HG03378 (cell line): ENCODE results near the gene VIPAS39.
A peak's percentile ranks its signal among the peaks of the same experiment; 100 is the strongest.

Experiments
- ATAC-seq: cut with Tn5 transposase; IDR thresholded peaks from one replicate; pipeline ENCODE4 v1.9.1; 2021; ENCODE audit warnings: mild to moderate bottlenecking, moderate library complexity; ENCODE audit not compliant: unreplicated experiment

Gene VIPAS39

DNA sequence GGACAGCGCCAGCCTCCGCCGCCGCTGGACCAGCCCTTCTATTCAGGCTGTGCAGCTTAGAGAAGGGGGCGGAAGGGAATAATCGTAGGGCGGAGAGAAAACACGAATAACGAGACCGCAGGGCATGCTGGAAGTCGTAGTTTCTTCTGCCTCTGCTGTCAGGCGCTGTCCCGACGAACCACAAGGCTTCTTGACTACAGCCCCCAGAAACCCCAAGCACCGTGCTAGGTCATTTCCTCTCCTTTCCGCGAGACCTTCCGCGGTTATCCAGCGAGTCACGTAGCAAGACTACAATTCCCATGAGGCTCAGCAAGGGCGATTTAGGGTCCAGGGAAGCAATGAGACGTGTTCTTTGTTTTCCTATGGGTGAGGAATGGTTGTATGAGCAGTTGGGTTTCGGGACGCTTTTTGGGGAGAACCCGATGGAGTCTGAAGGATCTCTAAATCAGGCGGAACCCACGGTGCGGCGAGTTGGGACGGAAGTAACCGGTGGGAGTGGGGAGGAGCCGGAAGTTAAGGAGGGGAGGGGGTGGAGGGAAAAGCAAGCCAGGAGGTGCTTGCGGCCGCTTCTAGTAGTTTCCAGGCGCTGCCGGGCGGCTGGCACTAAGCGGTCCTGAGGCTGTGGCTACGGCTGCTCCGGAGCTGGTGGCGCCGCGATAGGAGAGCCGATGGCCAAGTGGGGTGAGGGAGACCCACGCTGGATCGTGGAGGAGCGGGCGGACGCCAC lies at the start of gene VIPAS39, which contains the start of gene AHSA1:
Gene VIPAS39 (minus strand): TSS at position 80 of the 727 bp plus-strand sequence. CDS start 3,499 bp downstream, outside the sequence.
Gene AHSA1 (plus strand): TSS at position 572 of the 727 bp plus-strand sequence. CDS start 97 bp downstream, at position 669.
- peak; percentile 91 for ATAC-seq

DNA sequence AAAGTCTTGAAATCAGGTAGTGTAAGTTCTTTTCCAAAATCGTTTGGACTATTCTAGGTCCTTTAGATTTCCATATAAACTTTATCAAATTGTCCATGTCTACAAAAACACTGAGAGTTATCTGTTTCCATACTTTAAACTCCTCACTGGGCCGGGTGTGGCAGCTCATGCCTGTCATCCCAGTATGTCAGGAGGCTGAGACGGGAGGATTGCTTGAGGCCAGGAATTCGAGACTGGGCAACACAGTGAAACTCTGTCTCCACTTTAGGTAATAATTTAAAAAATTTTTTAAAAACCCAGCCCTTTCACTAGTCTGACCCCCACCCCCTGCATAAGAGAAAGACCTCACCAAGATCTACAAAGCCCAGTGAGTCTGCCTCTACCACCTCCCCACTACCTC lies 47.6 kb upstream of the VIPAS39 start:
- no peak for ATAC-seq

DNA sequence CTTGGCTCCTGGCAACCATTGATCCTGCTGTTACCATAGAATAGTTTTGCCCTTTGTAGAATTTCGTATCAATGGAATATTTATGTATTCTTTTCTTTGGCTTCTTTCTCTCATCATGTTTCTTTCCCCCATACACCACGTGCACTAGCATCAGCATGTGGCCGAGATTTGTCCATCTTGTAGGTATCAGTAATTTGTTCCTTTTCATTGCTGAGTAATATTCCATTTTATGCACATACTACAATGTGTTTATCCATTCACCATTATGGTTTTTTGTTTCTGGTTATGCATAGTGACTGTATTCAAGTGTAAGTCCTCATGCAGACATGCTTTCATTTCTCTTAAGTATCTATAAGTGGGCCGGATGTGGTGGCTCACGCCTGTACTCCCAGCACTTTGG lies 45.7 kb upstream of the VIPAS39 start:
- ATAC-seq = no peak

DNA sequence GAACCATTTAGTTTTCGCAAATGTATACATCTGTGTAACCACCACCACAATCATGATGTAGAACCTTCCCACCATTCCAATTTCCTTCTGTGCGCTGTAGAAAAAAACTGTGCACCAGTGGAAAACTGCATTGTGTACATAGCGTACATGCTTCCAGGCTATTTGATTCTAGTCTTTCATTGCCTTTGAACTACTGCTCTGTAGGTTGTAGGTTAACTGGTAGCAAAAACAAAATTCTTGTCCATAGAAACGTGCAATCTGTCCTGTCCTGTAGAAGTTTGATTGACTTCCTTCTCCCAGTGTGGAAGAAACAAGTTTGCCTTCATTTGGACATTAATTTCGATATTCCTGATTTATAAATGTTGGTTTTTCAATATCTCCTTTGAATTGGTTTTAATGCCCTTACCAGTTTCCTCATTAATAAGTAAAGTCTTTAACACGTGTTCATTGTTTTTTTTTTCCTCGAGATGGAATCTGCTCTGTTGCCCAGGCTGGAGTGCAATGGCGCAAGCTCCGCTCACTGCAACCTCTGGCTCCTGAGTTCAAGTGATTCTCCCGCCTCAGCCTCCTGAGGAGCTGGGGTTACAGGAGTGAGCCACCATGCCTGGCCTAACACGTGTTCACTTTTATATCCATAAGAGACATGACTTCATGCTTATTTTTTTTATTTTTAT lies 44.8 kb upstream of the VIPAS39 start:
- no peak for ATAC-seq

DNA sequence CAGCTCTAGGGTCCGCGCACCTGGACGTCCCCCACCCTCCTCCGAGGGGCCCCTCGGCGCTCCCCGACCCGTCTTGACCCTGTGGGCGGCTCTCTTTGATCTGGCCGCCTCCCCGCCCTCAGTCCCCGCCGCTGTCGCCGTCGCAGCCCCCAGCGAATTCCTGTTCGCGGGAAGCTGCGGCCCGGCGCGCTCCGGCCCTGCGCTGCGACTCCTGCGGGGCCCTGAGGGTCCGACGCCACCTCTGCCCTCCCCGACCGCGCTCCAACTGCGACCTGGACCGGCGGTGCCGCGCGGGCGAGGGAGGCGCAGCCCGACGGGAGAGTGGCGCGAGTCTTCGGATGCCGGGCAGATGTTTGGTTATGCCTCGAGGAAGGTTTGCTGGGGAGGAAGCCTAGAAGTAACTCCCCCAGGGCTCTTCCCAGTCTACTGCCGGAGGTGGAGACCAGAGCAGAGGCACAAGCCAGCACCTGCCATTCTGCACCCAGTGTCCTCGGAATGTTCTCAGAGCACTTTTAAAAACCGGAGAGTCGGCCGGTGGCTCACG lies 41.7 kb upstream of the VIPAS39 start:
- no peak for ATAC-seq

DNA sequence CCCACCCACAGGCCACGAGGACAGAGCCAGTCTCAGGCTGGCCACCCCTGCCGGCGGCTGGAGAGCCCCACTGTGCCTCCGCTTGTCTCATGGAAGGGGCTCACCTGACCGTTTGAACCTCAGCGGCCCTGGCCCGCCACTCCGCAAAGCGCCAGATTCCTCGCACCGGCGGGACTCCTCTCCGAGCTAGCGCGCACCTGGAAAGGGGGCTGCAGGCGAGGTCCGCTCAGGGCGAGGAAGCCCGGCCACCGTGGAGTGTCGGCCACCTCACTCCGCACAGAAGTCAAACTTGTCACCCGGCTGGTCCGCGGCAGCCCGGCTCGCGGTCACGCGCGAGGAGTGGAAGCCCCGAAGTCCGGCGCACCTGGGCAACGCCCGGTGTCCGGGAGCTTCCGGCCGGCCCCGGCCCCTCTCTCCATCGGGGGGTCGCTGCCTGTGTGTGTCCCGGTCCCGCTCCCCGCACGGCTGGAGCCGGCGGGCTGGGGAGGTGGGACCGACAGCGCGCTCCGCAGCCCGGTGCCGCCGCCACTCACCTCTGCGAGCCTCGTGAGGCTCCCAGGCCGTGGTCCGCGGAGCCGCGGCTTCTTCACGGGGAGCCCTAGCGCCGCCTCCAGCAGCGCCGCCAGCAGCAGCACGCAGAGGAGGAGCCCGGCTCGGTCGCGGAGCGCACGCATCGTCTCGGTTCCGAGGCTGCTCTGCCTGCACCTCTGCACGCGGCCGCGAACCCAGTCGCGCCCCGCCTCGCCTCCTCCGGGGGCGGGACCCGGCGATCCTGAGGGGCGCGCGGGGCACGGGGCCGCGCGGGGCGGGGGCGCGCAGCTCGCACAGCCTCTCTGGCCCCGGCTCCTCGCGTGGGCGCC lies 40.9 kb upstream of the VIPAS39 start, which contains the start of gene ISM2:
Gene ISM2 (minus strand): TSS at position 697 of the 860 bp plus-strand sequence. CDS start 23 bp downstream, at position 674.
- ATAC-seq = no peak

DNA sequence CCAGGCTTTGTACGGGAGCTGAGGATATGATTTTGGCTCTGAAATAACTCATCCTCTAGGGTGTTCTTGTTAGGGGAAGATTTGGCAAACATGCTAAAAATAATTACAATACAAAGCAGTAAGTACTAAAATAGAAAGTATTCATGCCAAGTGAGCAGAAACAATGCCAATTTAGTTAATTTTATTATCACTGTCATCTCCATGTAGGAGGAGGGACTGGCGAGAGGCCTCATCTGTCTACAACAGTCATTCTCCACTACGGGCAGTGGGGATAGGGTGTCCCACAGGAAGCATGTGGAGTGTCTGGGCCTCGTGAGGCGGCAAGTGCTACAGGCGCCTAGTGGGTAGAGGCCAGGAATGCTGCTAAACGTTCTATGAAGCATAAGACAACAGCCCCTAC lies 37.9 kb upstream of the VIPAS39 start:
- no peak for ATAC-seq

DNA sequence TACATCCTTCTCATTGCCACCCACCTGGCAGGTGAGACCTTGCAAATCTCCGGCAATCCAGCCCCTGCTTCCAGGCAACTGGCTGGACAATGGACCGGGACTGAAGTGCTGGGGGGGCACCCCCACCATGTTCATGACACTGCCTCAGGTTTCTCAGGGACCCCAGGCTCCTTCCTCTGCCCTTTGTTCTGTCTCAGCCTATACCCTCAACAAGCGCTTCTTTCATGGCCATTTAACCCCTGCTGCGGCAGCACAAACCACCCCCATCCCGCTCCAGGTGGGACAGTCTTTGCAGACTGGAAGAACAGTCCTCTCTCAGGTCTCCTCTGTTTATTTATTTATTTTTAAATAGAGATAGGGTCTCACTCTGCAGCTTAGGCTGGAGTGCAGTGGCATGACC lies 33.7 kb upstream of the VIPAS39 start:
- ATAC-seq = no peak

DNA sequence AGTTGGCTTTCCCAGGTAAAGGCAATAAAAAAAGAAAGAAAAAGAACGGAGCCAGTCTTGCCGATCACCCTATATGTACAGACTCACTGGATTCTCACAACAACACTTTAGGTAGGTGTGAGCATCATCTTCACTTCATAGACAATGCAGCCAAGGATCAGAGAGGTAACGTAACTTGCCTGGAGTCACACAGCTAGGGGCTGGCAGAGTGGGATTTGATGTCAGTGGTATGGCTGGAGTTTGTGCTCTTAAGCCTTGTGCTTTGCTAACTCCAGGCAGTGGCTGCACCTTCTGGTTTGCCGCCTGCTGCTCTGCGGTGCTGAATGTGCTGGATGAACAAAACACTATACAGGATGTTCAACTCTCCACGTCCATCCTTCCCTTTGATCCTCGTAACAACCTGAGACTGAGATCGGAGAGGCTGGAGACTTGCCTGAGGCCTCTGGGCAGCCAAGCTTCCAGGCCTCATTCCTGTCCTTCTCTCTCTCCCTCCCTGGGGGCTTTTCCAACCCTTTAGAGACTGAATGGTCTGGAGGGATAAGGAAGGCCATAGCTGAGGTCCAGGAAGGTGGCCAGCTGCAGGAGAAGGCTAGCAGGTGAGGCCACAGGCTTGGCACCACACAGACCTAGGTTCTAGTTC lies 33.1 kb upstream of the VIPAS39 start:
- ATAC-seq = no peak

DNA sequence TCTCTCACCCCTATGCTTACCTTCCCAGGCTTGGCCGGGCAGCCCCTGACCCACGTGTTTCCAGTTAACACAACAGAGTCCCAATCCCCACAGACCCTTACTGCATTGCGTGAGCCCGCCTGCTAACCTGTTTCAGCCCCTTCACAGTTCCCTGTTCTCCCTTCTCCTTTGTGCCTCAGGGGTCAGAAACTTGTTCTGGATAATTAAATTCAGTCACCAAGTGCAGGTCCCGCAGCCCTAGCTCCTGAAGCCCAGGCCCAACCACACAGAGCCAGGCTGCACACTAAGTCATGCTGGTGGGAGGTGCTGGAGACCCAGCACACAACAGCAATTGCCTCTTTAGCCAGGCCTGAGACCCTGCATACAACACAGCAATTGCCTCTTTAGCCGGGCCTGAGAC lies 31.6 kb upstream of the VIPAS39 start:
- ATAC-seq = no peak

DNA sequence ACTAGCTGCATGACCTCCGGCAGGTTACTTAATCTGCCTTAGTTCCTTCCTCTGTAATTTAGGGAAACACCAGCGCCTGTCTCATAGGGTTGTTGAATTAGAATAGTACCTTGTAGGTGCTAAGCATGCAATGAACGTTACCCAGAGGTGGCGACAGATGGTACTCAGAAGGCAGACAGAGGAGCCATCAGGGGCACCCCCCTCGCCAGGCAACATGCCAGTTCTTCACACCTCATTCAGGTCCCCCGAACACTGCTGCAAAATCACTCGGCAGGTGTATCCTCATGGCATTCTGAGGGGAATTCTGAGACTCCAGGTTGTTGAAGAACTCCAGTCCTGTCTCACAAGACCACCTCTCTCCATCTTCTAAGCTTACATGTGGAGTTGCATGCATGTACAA lies 31.2 kb upstream of the VIPAS39 start:
- ATAC-seq = no peak

DNA sequence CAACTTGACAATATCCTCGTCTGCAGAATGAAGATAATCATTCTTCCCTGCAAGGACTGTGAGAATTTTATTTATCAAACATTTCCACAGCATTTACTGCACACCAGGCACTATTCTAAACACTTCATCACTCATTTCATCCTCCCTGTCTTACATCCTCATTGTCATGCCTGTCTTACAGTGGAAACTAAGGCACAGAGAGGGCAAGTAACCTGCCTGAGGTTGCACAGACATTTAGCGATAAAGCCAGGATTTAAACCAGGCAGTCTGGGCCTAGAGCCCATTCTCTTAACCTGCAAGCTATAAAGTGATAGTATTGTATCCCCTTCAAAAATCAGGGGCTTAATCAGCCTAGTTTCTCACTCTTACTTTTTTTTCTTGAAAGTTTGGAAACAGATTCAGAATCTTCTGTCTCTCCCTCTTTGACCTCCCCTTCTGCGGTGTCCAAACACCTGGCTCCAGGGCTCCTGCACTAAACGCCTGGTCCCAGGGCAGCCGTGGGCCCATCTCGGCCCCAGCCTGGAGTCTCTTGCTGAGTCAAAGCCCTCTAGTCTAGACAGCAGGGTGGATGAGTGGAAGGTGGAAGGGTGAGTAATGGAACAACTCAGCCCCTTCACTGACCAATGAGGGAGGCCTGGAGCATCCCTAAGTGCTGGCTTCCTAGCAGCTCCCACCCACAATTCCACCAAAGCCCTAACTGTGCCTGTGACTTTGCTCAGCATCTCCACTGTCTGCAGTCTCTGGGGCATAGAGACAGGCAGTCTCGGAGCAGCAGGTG lies 28.7 kb upstream of the VIPAS39 start:
- no peak for ATAC-seq

DNA sequence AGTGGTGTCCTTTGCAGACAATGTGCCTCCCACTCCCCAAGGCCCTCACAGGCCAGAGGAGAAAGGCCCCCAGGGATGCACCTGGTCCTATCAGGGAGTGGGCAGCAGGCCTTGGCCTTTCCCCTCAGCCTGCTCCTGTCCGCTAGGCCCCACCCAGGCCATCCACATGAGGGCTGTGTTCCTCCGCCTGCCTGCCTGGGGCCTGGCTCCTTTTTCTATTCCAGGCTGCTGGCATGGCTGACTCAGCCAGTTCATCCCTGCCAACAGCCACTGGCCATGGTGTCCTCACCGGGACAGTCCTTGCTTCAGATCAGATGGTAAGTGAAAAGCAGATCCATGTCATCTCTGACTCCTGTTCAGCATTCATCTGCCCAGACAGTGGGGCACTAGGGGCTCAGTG lies 27.9 kb upstream of the VIPAS39 start:
- no peak for ATAC-seq

DNA sequence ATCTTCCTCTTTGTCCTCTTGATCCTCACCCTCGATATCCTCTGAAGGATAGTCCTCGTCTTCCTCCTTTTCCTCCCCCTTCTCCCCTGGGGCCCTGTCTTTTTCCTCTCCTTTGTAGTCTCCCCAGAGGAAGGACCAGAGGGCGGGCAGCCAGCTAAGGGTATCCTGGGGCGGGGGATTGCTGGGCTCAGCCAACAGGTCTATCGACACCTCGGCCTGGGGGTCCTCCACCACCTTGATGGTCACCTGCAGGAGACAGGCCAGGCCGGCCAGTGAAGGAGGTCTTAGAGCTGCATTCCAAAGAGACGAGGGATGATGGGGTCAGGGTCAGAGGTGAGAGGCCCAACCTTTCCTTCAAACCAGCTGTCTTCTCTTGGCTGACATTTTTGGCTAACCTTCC lies 25.0 kb upstream of the VIPAS39 start:
- ATAC-seq = no peak

DNA sequence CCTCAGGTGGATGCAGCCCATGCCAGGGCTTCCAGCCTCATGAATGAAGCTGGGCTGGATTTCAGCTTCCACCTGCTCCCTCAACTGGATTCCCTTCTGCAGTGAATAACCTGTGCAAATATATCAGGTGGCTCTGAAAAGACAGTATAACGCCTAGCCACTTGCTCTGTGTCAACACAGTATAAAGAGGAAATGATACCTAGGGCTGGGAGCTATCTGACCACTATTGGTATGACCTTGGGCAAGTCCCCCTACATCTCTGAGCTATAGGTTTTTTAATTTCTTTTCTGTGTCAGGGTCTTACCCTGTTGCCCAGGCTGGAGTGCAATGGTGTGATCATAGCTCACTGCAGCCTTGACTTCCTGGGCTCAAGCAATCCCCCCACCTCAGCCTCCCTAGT lies 21.4 kb upstream of the VIPAS39 start:
- peak; percentile 89 for ATAC-seq

DNA sequence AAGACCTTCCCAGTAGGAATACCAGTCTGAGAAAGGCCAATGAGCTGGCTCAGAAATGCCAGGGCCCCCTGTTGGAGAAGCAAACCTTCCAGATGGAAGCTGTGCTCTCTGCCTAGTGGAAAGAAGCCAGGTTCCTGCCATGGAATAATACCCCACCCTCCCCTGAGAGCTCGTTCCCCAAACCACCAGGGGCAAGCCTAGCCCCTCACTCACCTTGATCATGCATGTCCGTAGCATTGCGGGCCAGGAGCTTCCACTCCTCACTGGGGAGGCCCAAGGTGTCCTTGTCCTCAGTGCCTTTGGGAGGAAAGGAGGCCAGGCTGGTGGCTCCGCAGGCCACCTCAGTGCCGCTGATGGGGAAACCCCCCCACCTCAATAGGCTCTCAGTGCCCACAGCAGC lies 20.6 kb upstream of the VIPAS39 start:
- no peak for ATAC-seq

DNA sequence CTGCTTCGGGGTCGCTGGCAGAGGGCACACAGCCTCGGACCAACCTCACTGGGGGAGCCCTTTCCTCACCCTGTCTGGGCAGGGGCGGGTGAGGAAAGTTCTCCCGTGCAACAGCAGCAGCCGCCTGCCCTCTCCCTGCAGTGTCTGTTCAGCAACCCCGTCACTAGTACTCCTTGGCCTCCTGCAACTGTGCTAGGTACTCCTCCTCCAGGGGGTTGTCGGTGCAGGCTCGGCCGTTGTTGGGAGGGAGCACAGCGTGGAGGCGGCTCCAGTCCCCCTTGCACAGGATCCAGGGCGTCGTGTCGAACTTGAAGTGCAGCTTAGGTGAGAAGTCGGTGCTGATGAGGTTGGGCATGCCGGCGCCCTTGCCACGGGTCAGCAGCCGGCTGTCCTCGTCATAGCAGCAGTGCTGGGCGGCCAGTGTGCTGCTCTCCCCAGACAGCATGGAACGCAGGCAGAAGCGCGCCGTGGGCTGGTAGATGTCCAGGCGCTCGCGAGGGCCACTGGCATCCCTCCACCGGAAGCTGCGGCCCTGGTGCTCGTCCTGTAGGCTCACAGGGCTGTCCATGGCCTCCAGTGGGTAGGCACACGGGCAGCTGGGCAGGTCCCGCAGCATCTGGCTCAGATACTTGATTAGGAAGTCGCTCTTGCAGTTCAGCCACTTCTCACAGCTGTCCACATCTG lies 18.2 kb upstream of the VIPAS39 start:
- ATAC-seq = no peak

DNA sequence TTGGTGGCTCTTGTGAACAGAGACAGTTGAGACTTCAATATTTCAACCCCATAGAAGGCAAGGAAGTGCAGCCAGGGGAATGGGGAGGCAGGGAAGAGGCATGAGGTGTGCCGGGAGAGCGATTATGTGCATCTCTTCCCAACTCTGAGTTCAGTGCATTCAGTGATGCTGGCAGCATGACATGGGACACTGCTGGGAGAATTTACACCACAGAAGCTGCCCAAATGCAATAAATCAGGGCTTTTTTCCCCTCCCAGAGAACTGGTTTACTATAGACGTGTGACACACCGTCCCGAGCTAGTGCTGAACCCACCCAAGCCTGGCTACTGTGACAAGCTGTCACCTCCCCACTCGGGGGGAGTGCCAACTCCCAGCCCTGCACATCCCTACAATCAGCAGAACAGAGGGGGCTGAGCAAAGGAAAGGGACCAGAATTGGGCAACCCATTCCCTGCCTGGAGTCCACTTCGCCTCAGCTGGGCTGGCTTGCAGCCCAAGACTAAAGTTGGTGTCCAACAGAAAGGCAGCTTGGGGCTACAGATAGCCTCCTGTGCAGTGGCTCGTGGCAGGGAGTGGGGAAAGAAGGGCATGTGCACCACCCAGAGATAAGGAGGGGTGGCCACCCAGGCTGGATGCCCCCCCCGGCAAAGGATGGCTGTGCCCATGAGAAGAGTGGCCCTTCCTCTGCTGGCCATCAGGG lies 17.2 kb upstream of the VIPAS39 start:
- ATAC-seq = no peak

DNA sequence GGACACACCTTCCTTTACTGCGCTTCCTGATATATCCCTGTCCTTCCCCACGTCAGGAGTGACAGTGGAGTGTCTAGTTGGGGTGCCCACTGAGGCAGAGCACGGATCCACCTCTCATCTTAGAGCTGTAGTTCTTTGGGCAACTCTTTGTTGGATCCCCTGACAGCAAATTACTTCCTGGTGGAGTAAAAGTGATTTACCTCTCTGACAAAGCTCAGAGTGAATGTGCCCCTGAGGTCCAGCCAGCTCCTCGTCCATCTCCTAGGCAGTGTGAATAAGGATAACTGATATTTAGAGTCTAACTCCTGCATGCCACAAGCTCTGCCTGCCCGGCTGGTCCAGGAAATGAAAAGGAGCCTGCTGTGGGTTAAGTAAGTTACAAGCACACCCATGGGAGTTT lies 16.5 kb upstream of the VIPAS39 start:
- ATAC-seq = no peak
